Stomach (tissue), 9 donors: Measurements from ENCODE around the gene CRYZL1. TPM values are rescaled to one million over a fixed set of nuclear protein-coding genes. Genes with fewer than 3 reads are reported as not detected.
A peak's percentile ranks its signal among the peaks of the same experiment; 100 is the strongest.

ENCODE experiments used
- DNase-seq, 2 donors: peaks; one replicate each; pipeline versions ENCODE4 v3.0.0 to v3.0.0-alpha.2; 2013 to 2019
- H3K27ac ChIP-seq, 5 donors: fragments of 200-600 bp in 4 of 5; sonication (generic) in 4 of 5; one replicate each; pipeline ENCODE4 v1.5.1; 2013 to 2019; ENCODE audit warnings: mild to moderate bottlenecking in 1 of 5, moderate library complexity in 1 of 5
- H3K27me3 ChIP-seq, 3 donors: fragments of 200-600 bp; sonication (generic); one replicate each; pipeline ENCODE4 v1.5.1; 2017 to 2019; ENCODE audit warnings: mixed run types in 1 of 3
- H3K36me3 ChIP-seq, 4 donors: fragments of 200-600 bp; sonication (generic); 1 replicate in 3 of 4; 2 replicates in 1 of 4; pipeline ENCODE4 v1.5.1; 2016 to 2019
- H3K4me1 ChIP-seq, 4 donors: fragments of 200-600 bp; sonication (generic); one replicate each; pipeline ENCODE4 v1.5.1; 2016 to 2019
- H3K4me3 ChIP-seq, 4 donors: fragments of 200-600 bp; sonication (generic) in 3 of 4; one replicate each; pipeline ENCODE4 v1.5.1; 2016 to 2019; ENCODE audit warnings: mild to moderate bottlenecking in 1 of 4
- H3K9me3 ChIP-seq, 4 donors: fragments of 200-600 bp; sonication (generic); one replicate each; pipeline ENCODE4 v1.5.1; 2016 to 2019
- CTCF ChIP-seq, 7 experiments: fragments of 450-650 bp in 4 of 7; fragments of 200-600 bp in 3 of 7; sonication (generic) in 3 of 7; IDR thresholded peaks; one replicate each; pipeline ENCODE4 v1.5.1; 2016 to 2019; ENCODE audit warnings: antibody characterized with exemption in 7 of 7, control low read depth in 2 of 7, mild to moderate bottlenecking in 1 of 7
- EP300 ChIP-seq: sonication (generic); formaldehyde crosslinking; IDR thresholded peaks from one replicate; pipeline ENCODE4 v1.6.1; 2017; ENCODE audit warnings: antibody characterized with exemption
- POLR2A ChIP-seq, 4 donors: fragments of 450-650 bp; IDR thresholded peaks; one replicate each; pipeline ENCODE4 v1.6.1; 2016; ENCODE audit warnings: antibody characterized with exemption in 4 of 4, control low read depth in 2 of 4, mild to moderate bottlenecking in 1 of 4, moderate library complexity in 1 of 4
- POLR2AphosphoS5 ChIP-seq, 3 donors: sonication (generic); formaldehyde crosslinking; IDR thresholded peaks; one replicate each; pipeline ENCODE4 v1.6.1; 2016; ENCODE audit warnings: antibody characterized with exemption in 3 of 3
- WGBS, 5 donors: extraction: QIAGEN DNeasy Blood & Tissue Kit in 3 of 5; methylation state at CpG; one replicate each; pipeline versions ENCODE4 v1.1.5 to v1.1.7; 2013 to 2018; 5-methylcytosine and 5-hydroxymethylcytosine counted together
- intact Hi-C: fragments of 100-400 bp; cut with DNase I; formaldehyde crosslinking; loops from one replicate; pipeline ENCODE4 v1.15.1; 2023; ENCODE audit warnings: low total_unique reads
- polyA plus RNA-seq, 3 donors: library from polyadenylated mRNA; stranded (reverse); fragments of 200-250 nt; gene quantifications; one replicate each; pipeline ENCODE4 v1.2.3, GENCODE V29; 2013
- total RNA-seq, 5 donors: library from RNA; depleted of rRNA; stranded (reverse); fragments of >200 nt; gene quantifications; one replicate each; pipeline versions ENCODE4 v1.1.0 to v1.2.3, GENCODE V29; 2014 to 2016
- donor health status: healthy with polysubstance abuse.
- donor health status: Bipolar disorder and iron deficiency.
- donor health status: healthy.

CRYZL1 gene
- total and polyA plus RNA-seq, 8 donors, result 9.3 to 73.5 (median 28.8) TPM

GRCh38 chr21:33663241-33663640 is 21.7 kb upstream of the CRYZL1 start:
- Histone ChIP-seq H3K9me3 (no peaks in the 10 kb centered on the region), H3K4me1 (peaks cover 9 to 60% (median 24%) of the 10 kb centered on the region in 4 donors), H3K27ac (no peak overlapping the region), H3K4me3 (no peak overlapping the region), H3K36me3 (no peaks in the 10 kb centered on the region), H3K27me3 (no peaks in the 10 kb centered on the region)
- intact Hi-C loops, result no loop called here
- WGBS, 5 donors, result 75 to 94% (median 86%) methylated on average over 2 of the region's 2 CpGs
- no peak for DNase-seq
- TF ChIP-seq POLR2A (IDR thresholded peaks at IDR 0.05), result no peak
- TF ChIP-seq CTCF (IDR thresholded peaks at IDR 0.05), result no peak
- TF ChIP-seq EP300, result no peak
- no peak for TF ChIP-seq POLR2AphosphoS5 (IDR thresholded peaks at IDR 0.05)

GRCh38 chr21:33662046-33662445 is 20.5 kb upstream of the CRYZL1 start:
- WGBS, 5 donors, result 52 to 70% (median 60%) methylated on average over 3 of the region's 3 CpGs
- no peak for TF ChIP-seq EP300
- no peak for TF ChIP-seq CTCF (IDR thresholded peaks at IDR 0.05)
- TF ChIP-seq POLR2AphosphoS5 (IDR thresholded peaks at IDR 0.05), result peak in 1 of 3 donors; percentile 26
- TF ChIP-seq POLR2A (IDR thresholded peaks at IDR 0.05), result no peak
- peaks cover 6 to 64% (median 26%) of the 10 kb centered on the region in 4 donors for H3K4me1 ChIP-seq
- H3K36me3 ChIP-seq, result no peaks in the 10 kb centered on the region
- no peak for DNase-seq
- no peaks in the 10 kb centered on the region for H3K9me3 ChIP-seq
- no peaks in the 10 kb centered on the region for H3K27me3 ChIP-seq
- H3K27ac ChIP-seq, result peak overlapping the region in 2 of 5 donors; percentile 28 to 47
- H3K4me3 ChIP-seq, result no peak overlapping the region
- intact Hi-C loops, result no loop called here

GRCh38 chr21:33661146-33661545 is 19.6 kb upstream of the CRYZL1 start:
- no peaks in the 10 kb centered on the region for H3K9me3 ChIP-seq
- no peak overlapping the region for H3K27ac ChIP-seq
- intact Hi-C loops, result no loop called here
- peaks cover 15 to 67% (median 35%) of the 10 kb centered on the region in 4 donors for H3K4me1 ChIP-seq
- H3K4me3 ChIP-seq, result no peak overlapping the region
- TF ChIP-seq POLR2AphosphoS5 (IDR thresholded peaks at IDR 0.05) (no peak), EP300 (no peak), POLR2A (IDR thresholded peaks at IDR 0.05) (no peak), CTCF (IDR thresholded peaks at IDR 0.05) (no peak)
- WGBS, 5 donors, result 80 to 91% (median 87%) methylated on average over 1 of the region's 1 CpG
- H3K36me3 ChIP-seq, result no peaks in the 10 kb centered on the region
- no peaks in the 10 kb centered on the region for H3K27me3 ChIP-seq
- DNase-seq, result no peak

GRCh38 chr21:33660406-33660805 is 18.9 kb upstream of the CRYZL1 start:
- H3K36me3 ChIP-seq, result no peaks in the 10 kb centered on the region
- no peak for TF ChIP-seq POLR2A (IDR thresholded peaks at IDR 0.05)
- no peak for TF ChIP-seq CTCF (IDR thresholded peaks at IDR 0.05)
- TF ChIP-seq POLR2AphosphoS5 (IDR thresholded peaks at IDR 0.05), result no peak
- TF ChIP-seq EP300, result no peak
- no peak for DNase-seq
- intact Hi-C loops, result no loop called here
- H3K27me3 ChIP-seq, result no peaks in the 10 kb centered on the region
- peaks cover 22 to 71% (median 42%) of the 10 kb centered on the region in 4 donors for H3K4me1 ChIP-seq
- no peaks in the 10 kb centered on the region for H3K9me3 ChIP-seq
- H3K27ac ChIP-seq, result no peak overlapping the region
- 62 to 74% (median 68%) methylated on average over 1 of the region's 1 CpG for WGBS, 5 donors
- H3K4me3 ChIP-seq, result no peak overlapping the region
